ENCODE data around the gene HNRNPH1.

HNRNPH1 gene

GRCh38 chr5:179601871-179602625 is 21.4 kb downstream of the HNRNPH1 start:
- TF ChIP-seq CTCF (IDR thresholded peaks at IDR 0.05; ENCODE audit: extremely low read depth, insufficient read depth, missing control alignments), result no peak
- in situ Hi-C loops (cut with MboI; ENCODE audit: low pct_unique_long_range_greater_than_20kb, low sequenced_read_pairs, unreplicated experiment), result no loop called here
- DNase-seq (ENCODE audit: low spot score), result no peak

- TF ChIP-seq CTCF (IDR thresholded peaks at IDR 0.05; ENCODE audit: extremely low read depth, insufficient read depth, missing control alignments), result no peak
- in situ Hi-C loops (cut with MboI; ENCODE audit: low pct_unique_long_range_greater_than_20kb, low sequenced_read_pairs, unreplicated experiment), result no loop called here
- DNase-seq (ENCODE audit: low spot score), result no peak
Observed at GRCh38 chr5:179599973-179600372, 23.5 kb downstream of the HNRNPH1 start.

- in situ Hi-C loops (cut with MboI; ENCODE audit: low pct_unique_long_range_greater_than_20kb, low sequenced_read_pairs, unreplicated experiment), result no loop called here
- no peak for TF ChIP-seq CTCF (IDR thresholded peaks at IDR 0.05; ENCODE audit: extremely low read depth, insufficient read depth, missing control alignments)
- no peak for DNase-seq (ENCODE audit: low spot score)
Observed at GRCh38 chr5:179599566-179599965, 23.9 kb downstream of the HNRNPH1 start.

GRCh38 chr5:179599100-179599499 is 24.4 kb downstream of the HNRNPH1 start:
- no peak for TF ChIP-seq CTCF (IDR thresholded peaks at IDR 0.05; ENCODE audit: extremely low read depth, insufficient read depth, missing control alignments)
- in situ Hi-C loops (cut with MboI; ENCODE audit: low pct_unique_long_range_greater_than_20kb, low sequenced_read_pairs, unreplicated experiment), result no loop called here
- no peak for DNase-seq (ENCODE audit: low spot score)

GRCh38 chr5:179596421-179596820 is 27.1 kb downstream of the HNRNPH1 start:
- in situ Hi-C loops (cut with MboI; ENCODE audit: low pct_unique_long_range_greater_than_20kb, low sequenced_read_pairs, unreplicated experiment), result no loop called here
- DNase-seq (ENCODE audit: low spot score), result no peak
- TF ChIP-seq CTCF (IDR thresholded peaks at IDR 0.05; ENCODE audit: extremely low read depth, insufficient read depth, missing control alignments), result no peak

GRCh38 chr5:179595916-179596315 is 27.6 kb downstream of the HNRNPH1 start:
- no peak for TF ChIP-seq CTCF (IDR thresholded peaks at IDR 0.05; ENCODE audit: extremely low read depth, insufficient read depth, missing control alignments)
- DNase-seq (ENCODE audit: low spot score), result no peak
- in situ Hi-C loops (cut with MboI; ENCODE audit: low pct_unique_long_range_greater_than_20kb, low sequenced_read_pairs, unreplicated experiment), result no loop called here
